Epithelial cell of esophagus (primary cell): ENCODE measurements around the gene CTDNEP1.
A peak's percentile ranks its signal among the peaks of the same experiment; 100 is the strongest.

Experiments
- DNase-seq: peaks from one replicate; pipeline ENCODE4 v3.0.0; 2010; ENCODE audit warnings: low read depth
- H3K4me3 ChIP-seq: 2 replicates; pipeline ENCODE4 v1.5.1; 2011; ENCODE audit warnings: mild to moderate bottlenecking, low read length, control low read depth
- CTCF ChIP-seq: IDR thresholded peaks from 2 replicates; pipeline ENCODE4 v1.5.1; 2011; ENCODE audit warnings: low read depth, mild to moderate bottlenecking, low read length, control low read depth, inconsistent platforms; ENCODE audit not compliant: insufficient read depth; ENCODE audit errors: missing control alignments

Gene CTDNEP1

GRCh38 chr17:7220593-7221277, 30.8 kb downstream of the CTDNEP1 start:
- H3K4me3 ChIP-seq, result peak overlapping the region; percentile 74
- peak; percentile 63 for TF ChIP-seq CTCF
- DNase-seq, result peak; percentile 78

GRCh38 chr17:7219812-7220592, 31.5 kb downstream of the CTDNEP1 start, which contains the start of the genes ACADVL and DLG4:
TSS of gene ACADVL (plus strand) at chr17:7219938. CDS start at chr17:7219985, 47 bp downstream.
TSS of gene DLG4 (minus strand) at chr17:7219836.
- H3K4me3 ChIP-seq, result peak within 1 kb of the TSS; percentile 74
- TF ChIP-seq CTCF, result no peak
- peak; percentile 89 for DNase-seq

- H3K4me3 ChIP-seq, result peak overlapping the region; percentile 74
- DNase-seq, result no peak
- TF ChIP-seq CTCF, result no peak
Observed at GRCh38 chr17:7219229-7219811, 32.2 kb downstream of the CTDNEP1 start.

GRCh38 chr17:7218758-7219157, 32.8 kb downstream of the CTDNEP1 start:
- no peak for TF ChIP-seq CTCF
- H3K4me3 ChIP-seq, result no peak overlapping the region
- no peak for DNase-seq

GRCh38 chr17:7218166-7218565, 33.4 kb downstream of the CTDNEP1 start:
- peak overlapping the region; percentile 42 for H3K4me3 ChIP-seq
- DNase-seq, result no peak
- no peak for TF ChIP-seq CTCF

- no peak for TF ChIP-seq CTCF
- peak; percentile 58 for DNase-seq
- peak overlapping the region; percentile 42 for H3K4me3 ChIP-seq
Observed at GRCh38 chr17:7217113-7217987, 34.2 kb downstream of the CTDNEP1 start.
